NCI-H2107 treated with DMSO at 0.1 percent for 48 hours (cell line): ENCODE measurements around the gene ZFYVE9.
"Not testable (repeated sequence)": the region's sequence is repeated elsewhere in the genome, so short reads cannot be mapped to it uniquely, and the experiment has no call there.

Experiments
- DNase-seq: peaks from one replicate; lab custom pipeline; 2025; ENCODE audit not compliant: unreplicated experiment; lab: John Stamatoyannopoulos, UW

ZFYVE9 gene

GRCh38 chr1:52190500-52191252 lies 48.8 kb downstream of the ZFYVE9 start:
- DNase-seq: no peak

GRCh38 chr1:52191395-52191965 lies 49.6 kb downstream of the ZFYVE9 start:
- DNase-seq: no peak

GRCh38 chr1:52192024-52192423 lies 50.1 kb downstream of the ZFYVE9 start:
- DNase-seq: no peak

GRCh38 chr1:52192436-52192835 lies 50.5 kb downstream of the ZFYVE9 start:
- DNase-seq: no peak

GRCh38 chr1:52193985-52194384 lies 52.1 kb downstream of the ZFYVE9 start:
- no peak for DNase-seq

GRCh38 chr1:52195161-52195560 lies 53.3 kb downstream of the ZFYVE9 start:
- DNase-seq: no peak

GRCh38 chr1:52203935-52204625 lies 62.2 kb downstream of the ZFYVE9 start:
- no peak for DNase-seq

GRCh38 chr1:52204696-52205095 lies 62.8 kb downstream of the ZFYVE9 start:
- DNase-seq: no peak

GRCh38 chr1:52206686-52207085 lies 64.8 kb downstream of the ZFYVE9 start:
- not testable (repeated sequence) for DNase-seq

- no peak for DNase-seq
These were observed 67.5 kb downstream of the ZFYVE9 start for GRCh38 chr1:52209429-52209828.

- DNase-seq: no peak
These were observed 68.2 kb downstream of the ZFYVE9 start for GRCh38 chr1:52210044-52210443.

GRCh38 chr1:52216907-52217458 lies 75.1 kb downstream of the ZFYVE9 start:
- no peak for DNase-seq

- no peak for DNase-seq
These were observed 83.3 kb downstream of the ZFYVE9 start for GRCh38 chr1:52225174-52225573.

- DNase-seq: no peak
These were observed 87.6 kb downstream of the ZFYVE9 start for GRCh38 chr1:52229494-52229893.

GRCh38 chr1:52233463-52233862 lies 91.6 kb downstream of the ZFYVE9 start:
- DNase-seq: no peak

GRCh38 chr1:52234014-52234413 lies 92.1 kb downstream of the ZFYVE9 start:
- DNase-seq: no peak

GRCh38 chr1:52234708-52235107 lies 92.8 kb downstream of the ZFYVE9 start:
- no peak for DNase-seq

GRCh38 chr1:52235646-52236045 lies 93.8 kb downstream of the ZFYVE9 start:
- DNase-seq: no peak

- no peak for DNase-seq
These were observed 95.5 kb downstream of the ZFYVE9 start for GRCh38 chr1:52237430-52237829.

- DNase-seq: no peak
These were observed 96.6 kb downstream of the ZFYVE9 start for GRCh38 chr1:52238474-52238873.

- DNase-seq: no peak
These were observed 97.2 kb downstream of the ZFYVE9 start for GRCh38 chr1:52238887-52239707.
